HepG2 (cell line): ENCODE measurements around the gene SMARCD1. TPM values are rescaled to one million over a fixed set of nuclear protein-coding genes. Genes with fewer than 3 reads are reported as not detected.

Experiments used
- ATAC-seq: fragments of 200-7000 bp; cut with Tn5 transposase; 3 replicates; pipeline ENCODE4 v1.9.1; 2020; ENCODE audit warnings: mild to moderate bottlenecking, moderate library complexity
- BruUV-seq: library from RNA; stranded (reverse); fragments of 400-500 nt; replicated peaks from 2 replicates; lab custom pipeline; 2021; lab: Mats Ljungman, UMichigan
- CTCF ChIA-PET: fragments of 300-600 bp; formaldehyde crosslinking; extraction: SDS; loops from one replicate; lab custom pipeline; 2021; ENCODE audit warnings: low total read pairs, inconsistent platforms, low intra/inter-chr PET ratio; lab: Yijun Ruan, JAX
- POLR2A ChIA-PET: fragments of 350-600 bp; sonication (Branson Sonifier 250); formaldehyde crosslinking; loops from one replicate; lab custom pipeline; 2020; ENCODE audit warnings: antibody characterized with exemption, inconsistent platforms; lab: Yijun Ruan, JAX
- DNase-seq: peaks from one replicate; pipeline ENCODE4 v3.0.0-alpha.2; 2015; ENCODE audit warnings: low spot score
- FAIRE-seq: peaks from 3 replicates; lab custom pipeline; 2011; peaks lifted over from hg19 to GRCh38; lab: Jason Lieb, UNC
- H2AFZ ChIP-seq: one replicate; pipeline ENCODE4 v1.6.1; 2011; ENCODE audit warnings: low read length, inconsistent platforms
- H3K27ac ChIP-seq: fragments of 300-600 bp; 3 replicates; pipeline ENCODE4 v1.8.0; 2011; ENCODE audit warnings: mixed run types, mild to moderate bottlenecking, mixed read lengths, low read length, inconsistent platforms; ENCODE audit not compliant: insufficient read depth; ENCODE audit errors: extremely low read length
- H3K27me3 ChIP-seq, 2 experiments: fragments of 200-600 bp in 1 of 2; 2 replicates in 1 of 2; 3 replicates in 1 of 2; pipeline versions ENCODE4 v1.6.0 to v1.8.0; 2011; ENCODE audit warnings: low read length in 2 of 2, mild to moderate bottlenecking in 2 of 2, moderate library complexity in 2 of 2, inconsistent platforms in 1 of 2; ENCODE audit not compliant: insufficient read depth in 2 of 2, control insufficient read depth in 1 of 2
- H3K36me3 ChIP-seq, 2 experiments: fragments of 200-600 bp in 1 of 2; replicated peaks in 1 of 2; 2 replicates in 1 of 2; 3 replicates in 1 of 2; pipeline versions ENCODE4 v1.5.1 to v1.8.0; 2011; ENCODE audit warnings: low read length in 2 of 2, inconsistent platforms in 1 of 2; ENCODE audit not compliant: insufficient read depth in 2 of 2, control insufficient read depth in 1 of 2
- H3K4me1 ChIP-seq: 2 replicates; pipeline ENCODE4 v1.5.1; 2012; ENCODE audit warnings: low read length, inconsistent platforms; ENCODE audit not compliant: insufficient read depth
- H3K4me2 ChIP-seq: 2 replicates; pipeline ENCODE4 v1.6.0; 2011; ENCODE audit warnings: low read depth, low read length, inconsistent platforms
- H3K4me3 ChIP-seq, 3 experiments: fragments of 200-600 bp in 1 of 3; sonication (generic), shearing (Covaris generic) in 1 of 3; replicated peaks in 1 of 3; 2 replicates each; pipeline ENCODE4 v1.5.1; 2011 to 2016; ENCODE audit warnings: low read length in 3 of 3, inconsistent platforms in 2 of 3, low read depth in 2 of 3, mild to moderate bottlenecking in 2 of 3, control low read depth in 1 of 3, mixed read lengths in 1 of 3; ENCODE audit not compliant: insufficient read depth in 1 of 3
- H3K79me2 ChIP-seq: one replicate; pipeline ENCODE4 v1.6.1; 2011; ENCODE audit warnings: low read length, inconsistent platforms; ENCODE audit not compliant: insufficient read depth
- H3K9ac ChIP-seq: 2 replicates; pipeline ENCODE4 v1.6.0; 2011; ENCODE audit warnings: mild to moderate bottlenecking, low read depth, low read length, inconsistent platforms; ENCODE audit not compliant: insufficient read depth
- H3K9me3 ChIP-seq: 2 replicates; pipeline ENCODE4 v1.5.1; 2012; ENCODE audit warnings: mild to moderate bottlenecking, low read length
- H4K20me1 ChIP-seq: 2 replicates; pipeline ENCODE4 v1.6.0; 2011; ENCODE audit warnings: inconsistent platforms, mild to moderate bottlenecking, low read length, moderate library complexity; ENCODE audit not compliant: insufficient read depth
- DMTF1 ChIP-seq: sonication (generic); formaldehyde crosslinking; IDR thresholded peaks from 2 replicates; pipeline ENCODE4 v1.4.0; 2020; ENCODE audit warnings: mild to moderate bottlenecking, missing genetic modification reagents
- FIP1L1 ChIP-seq: fragments of 200-400 bp; formaldehyde crosslinking; IDR thresholded peaks from 2 replicates; pipeline ENCODE4 v1.6.1; 2018; ENCODE audit warnings: low read depth, mild to moderate bottlenecking, low read length, moderate library complexity, borderline replicate concordance; ENCODE audit not compliant: insufficient read depth
- NCOA5 ChIP-seq: sonication (generic); formaldehyde crosslinking; IDR thresholded peaks from 2 replicates; pipeline ENCODE4 v1.4.0; 2020; ENCODE audit warnings: missing genetic modification reagents
- ZNF281 ChIP-seq: sonication (generic); formaldehyde crosslinking; IDR thresholded peaks from 2 replicates; pipeline ENCODE4 v1.4.0; 2020; ENCODE audit warnings: missing genetic modification reagents, borderline replicate concordance
- ZNF543 ChIP-seq: sonication (generic); formaldehyde crosslinking; IDR thresholded peaks from 2 replicates; pipeline ENCODE4 v1.4.0; 2020; ENCODE audit warnings: mild to moderate bottlenecking, missing genetic modification reagents
- ZNF784 ChIP-seq: sonication (generic); formaldehyde crosslinking; IDR thresholded peaks from 2 replicates; pipeline ENCODE4 v1.5.1; 2020; ENCODE audit warnings: missing genetic modification reagents, mild to moderate bottlenecking, borderline replicate concordance
- ZSCAN5A ChIP-seq: sonication (generic); formaldehyde crosslinking; IDR thresholded peaks from 2 replicates; pipeline ENCODE4 v1.8.0; 2022; ENCODE audit warnings: mild to moderate bottlenecking, missing genetic modification reagents, borderline replicate concordance
- WGBS: methylation state at CpG from one replicate; pipeline ENCODE4 v1.1.6; 2017; ENCODE audit warnings: low lambda C conversion rate; 5-methylcytosine and 5-hydroxymethylcytosine counted together
- in situ Hi-C: cut with HindIII; loops from 2 replicates; pipeline ENCODE4 v1.10.0; 2017; ENCODE audit warnings: low pct_unique_long_range_greater_than_20kb; ENCODE audit not compliant: extremely low pct_ligation_motif_present
- intact Hi-C: fragments of 100-400 bp; cut with micrococcal nuclease; formaldehyde crosslinking; loops from one replicate; pipeline ENCODE4 v1.10.0; 2022; ENCODE audit not compliant: unreplicated experiment
- polyA plus RNA-seq, 8 experiments: library from polyadenylated mRNA; depleted of rRNA in 3 of 8; stranded (reverse) in 7 of 8; unstranded in 1 of 8; fragments of >200 nt; fragmentation: Illumina TruSeq in 4 of 8; extraction: Trizol in 4 of 8; gene quantifications; 2 replicates each; pipeline versions ENCODE4 v1.2.1 to v1.2.3, GENCODE V29; 2011 to 2016; ENCODE audit warnings: low read depth in 4 of 8, missing spikeins in 1 of 8, mixed read lengths in 1 of 8; ENCODE audit not compliant: insufficient read depth in 1 of 8
- total RNA-seq, 5 experiments: library from RNA; depleted of rRNA; stranded (reverse); fragments of >200 nt; fragmentation: Illumina TruSeq; extraction: Trizol; gene quantifications; 2 replicates each; pipeline ENCODE4 v1.2.3, GENCODE V29; 2016; ENCODE audit warnings: low read depth in 1 of 5

The SMARCD1 gene
- total and polyA plus RNA-seq, 2 of the 13 experiments (the other 11 are each of a cell fraction or from before 2014, with no cell fraction given), result 51.7 to 54.6 TPM

GRCh38 chr12:50043308-50043707, 41.8 kb upstream of the SMARCD1 start:
- Histone ChIP-seq H3K79me2 (no peaks in the 10 kb centered on the region), H3K4me2 (no peak overlapping the region), H3K27me3 (peaks cover 7 to 34% of the 10 kb centered on the region in 2 experiments; a peak in 4 of 5 replicates), H3K9ac (no peak overlapping the region), H3K27ac (no peak overlapping the region), H3K36me3 (no peaks in the 10 kb centered on the region), H4K20me1 (no peaks in the 10 kb centered on the region), H3K4me3 (no peak overlapping the region), H2AFZ (no peak overlapping the region), H3K4me1 (peaks cover 10% of the 10 kb centered on the region; the same call in 1 of the 2 replicates), H3K9me3 (no peaks in the 10 kb centered on the region)
- no peak for FAIRE-seq
- in situ Hi-C loops (no loop called here), intact Hi-C loops (no loop called here)
- POLR2A ChIA-PET, result interaction anchor here (0.7 kb wide), 1 partner anchor 13 kb away, joined by 3 read pairs; no protein-coding TSS in a partner anchor
- DNase-seq, result no peak
- 3% methylated on average over 2 of the region's 2 CpGs for WGBS
- CTCF ChIA-PET, result no interaction called here
- BruUV-seq, result no TSS peak
- TF ChIP-seq ZNF543 (no peak), NCOA5 (CRISPR knock-in tag) (no peak), ZNF784 (CRISPR knock-in tag) (no peak), DMTF1 (no peak), ZSCAN5A (CRISPR knock-in tag) (no peak), ZNF281 (no peak), FIP1L1 (no peak)
- no peak for ATAC-seq
